A172 (cell line): Measurements from ENCODE around the gene SERPINB12. TPM values are rescaled to one million over a fixed set of nuclear protein-coding genes. Genes with fewer than 3 reads are reported as not detected.

Experiments
- DNase-seq: peaks from one replicate; pipeline ENCODE4 v3.0.0-alpha.2; 2015; ENCODE audit warnings: low spot score
- total RNA-seq: library from RNA; depleted of rRNA; stranded (reverse); fragments of >200 nt; shearing (Covaris generic); gene quantifications from 2 replicates; pipeline ENCODE4 v1.2.3, GENCODE V29; 2014

The SERPINB12 gene
- total RNA-seq, 1 experiment from 2014 or later = not detected

DNA sequence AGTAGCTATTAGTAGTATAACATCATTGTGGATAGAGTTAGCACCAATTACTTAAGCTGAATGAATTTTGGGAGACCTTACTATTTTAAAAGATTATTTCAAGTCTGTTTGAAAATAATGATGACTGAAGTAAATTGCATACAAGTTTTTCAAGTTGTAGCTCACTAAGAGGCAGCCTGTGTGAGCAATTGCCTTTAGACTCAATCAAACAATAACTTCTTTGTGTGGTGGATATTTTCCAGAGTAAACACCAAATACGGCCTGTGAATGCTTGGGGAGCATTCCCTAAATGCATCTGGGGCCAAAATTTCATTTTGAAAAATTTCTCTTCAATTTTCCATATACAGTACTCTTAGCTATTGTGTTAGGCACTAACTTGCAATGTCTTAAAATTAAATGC lies 7.9 kb downstream of the SERPINB12 start:
- DNase-seq = no peak

DNA sequence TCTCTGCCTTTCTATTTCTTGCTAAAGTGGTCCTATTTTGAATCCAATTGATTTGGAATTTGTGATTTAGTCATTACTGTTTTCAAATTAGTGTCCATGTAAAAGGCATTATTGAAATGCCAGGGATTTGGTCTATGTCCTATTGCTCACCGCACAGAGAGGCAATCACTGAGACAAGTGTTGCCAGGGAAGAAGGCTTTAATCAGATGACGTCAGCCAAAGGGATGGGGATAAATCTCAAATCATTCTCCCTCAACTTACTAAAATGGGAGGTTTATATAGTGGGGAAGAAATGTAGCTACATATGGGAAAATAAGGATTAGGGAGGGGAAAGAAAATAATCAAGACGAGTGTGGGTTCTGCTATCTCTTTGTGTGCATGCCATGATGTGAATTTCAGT lies 9.6 kb downstream of the SERPINB12 start:
- no peak for DNase-seq

- DNase-seq = no peak
These were observed 10.4 kb downstream of the SERPINB12 start for GRCh38 chr18:63552581-63552980.

GRCh38 chr18:63553081-63553480 lies 10.9 kb downstream of the SERPINB12 start:
- peak; percentile 11 for DNase-seq

- DNase-seq = no peak
These were observed 17.7 kb downstream of the SERPINB12 start for GRCh38 chr18:63559567-63560491.

DNA sequence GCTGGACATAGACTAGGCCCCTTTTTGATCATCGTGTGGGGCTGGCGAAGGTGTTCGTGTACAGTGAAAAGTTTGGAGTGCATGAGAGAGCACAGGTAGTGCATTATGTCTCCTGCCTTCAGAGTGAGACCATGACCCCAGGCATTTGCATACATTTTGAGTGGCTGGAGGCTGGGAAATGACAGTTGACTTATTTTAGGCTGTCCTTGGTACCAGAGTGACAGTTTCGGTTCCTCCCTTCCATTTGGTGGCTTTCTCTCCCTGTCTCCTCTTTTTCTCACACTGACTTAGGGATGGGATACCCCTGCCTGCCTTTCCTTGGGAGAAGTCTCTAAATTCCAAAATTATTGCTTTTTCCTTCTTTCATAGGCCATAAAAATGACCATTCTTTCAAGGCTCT lies 20.1 kb downstream of the SERPINB12 start:
- DNase-seq = no peak

DNA sequence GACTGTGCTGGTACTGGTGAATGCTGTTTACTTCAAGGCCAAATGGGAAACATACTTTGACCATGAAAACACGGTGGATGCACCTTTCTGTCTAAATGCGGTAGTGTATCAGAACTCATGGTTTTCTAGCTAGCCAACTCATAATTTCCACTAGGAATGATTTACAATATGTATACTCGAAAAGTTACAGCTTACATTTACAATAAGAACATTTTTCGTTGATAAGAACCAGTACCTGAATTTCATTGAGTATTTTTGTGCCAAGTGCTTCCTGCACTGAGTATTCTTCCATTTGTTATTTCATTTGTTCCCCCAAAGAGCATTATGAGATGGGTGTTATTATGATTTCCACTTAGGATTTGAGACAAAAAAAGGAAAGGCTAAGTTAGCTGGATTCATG lies 21.9 kb downstream of the SERPINB12 start:
- no peak for DNase-seq

- DNase-seq = no peak
These were observed 22.4 kb downstream of the SERPINB12 start for GRCh38 chr18:63564561-63564960.

DNA sequence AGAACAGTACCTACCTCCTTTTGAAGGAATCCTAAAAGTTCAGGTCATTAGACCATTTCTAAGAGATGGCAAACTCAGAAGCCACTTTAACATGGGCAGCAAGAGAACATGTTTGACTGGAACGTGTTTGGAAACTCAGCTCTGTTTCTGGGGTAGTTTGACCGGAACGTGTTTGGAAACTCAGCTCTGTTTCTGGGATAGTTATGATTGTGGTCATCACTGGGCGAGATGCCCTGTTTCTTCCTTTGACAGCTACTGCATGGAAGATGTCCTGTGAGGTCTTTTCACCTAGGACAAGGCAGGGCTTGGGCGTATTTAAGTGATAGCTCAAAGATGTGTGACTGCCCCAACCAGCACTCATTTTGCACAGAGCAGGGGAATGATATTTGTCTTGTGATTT lies 25.1 kb downstream of the SERPINB12 start:
- DNase-seq = no peak

- DNase-seq = no peak
These were observed 25.7 kb downstream of the SERPINB12 start for GRCh38 chr18:63567825-63568224.

- no peak for DNase-seq
These were observed 28.6 kb downstream of the SERPINB12 start for GRCh38 chr18:63570721-63571120.

GRCh38 chr18:63575681-63576080 lies 33.5 kb downstream of the SERPINB12 start:
- no peak for DNase-seq

GRCh38 chr18:63578357-63578958 lies 36.3 kb downstream of the SERPINB12 start:
- peak; percentile 19 for DNase-seq

GRCh38 chr18:63579616-63580015 lies 37.4 kb downstream of the SERPINB12 start:
- no peak for DNase-seq

DNA sequence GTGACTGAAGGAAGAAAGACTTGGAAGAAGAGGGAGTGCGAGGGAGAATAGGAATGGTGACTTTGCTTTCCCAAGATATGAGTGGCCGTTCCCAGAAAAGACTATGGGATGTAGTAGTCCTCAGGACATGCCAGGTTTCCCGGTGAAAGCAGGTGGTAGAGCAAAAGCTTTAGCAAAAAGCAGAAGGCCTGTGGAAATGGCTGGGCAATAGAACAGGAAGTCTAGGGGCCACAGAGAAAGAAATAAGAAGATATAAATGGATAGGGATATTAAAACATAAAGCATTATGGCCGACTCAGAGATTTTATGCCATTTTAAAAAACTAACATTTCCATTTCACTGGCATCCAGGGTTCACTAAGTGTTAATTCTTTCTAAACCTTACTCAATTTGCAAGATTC lies 43.8 kb downstream of the SERPINB12 start:
- no peak for DNase-seq

GRCh38 chr18:63586431-63586830 lies 44.3 kb downstream of the SERPINB12 start:
- no peak for DNase-seq

- DNase-seq = no peak
These were observed 44.8 kb downstream of the SERPINB12 start, which contains the start of gene SERPINB13 for GRCh38 chr18:63586966-63587365. Gene SERPINB13, plus strand, starts transcription at chr18:63587343. Its CDS starts 1,325 bp downstream, at chr18:63588668.

GRCh38 chr18:63588909-63589308 lies 46.7 kb downstream of the SERPINB12 start:
- DNase-seq = no peak

DNA sequence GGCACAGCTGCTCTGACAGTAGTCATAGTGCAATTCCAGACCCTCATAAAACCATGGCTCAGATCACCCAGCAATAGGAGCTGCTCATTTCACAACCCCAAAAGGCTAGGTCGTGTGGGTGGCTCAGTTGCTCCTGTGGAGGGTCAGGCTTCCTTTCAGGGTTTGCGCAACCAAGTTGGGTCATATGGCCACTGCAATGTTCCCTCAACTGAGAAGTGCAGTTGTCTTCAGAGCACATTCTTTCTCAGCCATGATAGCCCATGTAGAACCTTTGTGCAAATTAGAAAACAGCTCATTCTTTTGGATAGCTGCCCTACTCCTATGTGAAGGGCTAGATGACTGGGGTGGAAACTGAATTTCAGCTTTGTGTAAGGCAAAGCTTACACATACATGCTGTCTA lies 48.2 kb downstream of the SERPINB12 start:
- no peak for DNase-seq

GRCh38 chr18:63590966-63591695 lies 49.0 kb downstream of the SERPINB12 start:
- no peak for DNase-seq

GRCh38 chr18:63591725-63592124 lies 49.6 kb downstream of the SERPINB12 start:
- DNase-seq = no peak

DNA sequence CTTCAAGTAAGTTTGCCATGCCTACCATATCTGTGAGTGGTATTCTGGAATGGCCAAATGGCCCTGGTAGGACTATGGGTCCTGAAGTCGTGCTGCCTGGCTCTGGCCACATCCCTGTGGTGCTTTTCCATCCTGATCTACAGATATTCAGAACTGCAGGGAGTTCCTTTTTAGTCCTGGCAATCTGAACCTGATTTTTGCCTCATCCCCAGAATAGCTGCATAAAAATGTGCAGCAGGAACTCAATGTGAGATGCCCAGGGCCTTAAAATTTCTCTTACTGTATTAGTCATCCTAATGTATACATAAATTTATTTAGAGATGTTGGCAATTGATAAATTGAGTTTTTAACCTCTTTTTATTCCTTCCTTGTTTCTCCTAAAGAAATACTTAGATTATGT lies 50.3 kb downstream of the SERPINB12 start:
- DNase-seq = no peak
